Gastroesophageal sphincter (tissue), 3 donors: Measurements from ENCODE around the gene UBA6.

Experiments
- POLR2A ChIP-seq, 2 donors: fragments of 450-650 bp; IDR thresholded peaks; one replicate each; pipeline ENCODE4 v1.6.1; 2017; ENCODE audit warnings: antibody characterized with exemption in 2 of 2, mild to moderate bottlenecking in 2 of 2, moderate library complexity in 1 of 2
- POLR2AphosphoS5 ChIP-seq: sonication (generic); formaldehyde crosslinking; IDR thresholded peaks from one replicate; pipeline ENCODE4 v1.6.1; 2017; ENCODE audit warnings: antibody characterized with exemption
- TF ChIP-seq, protein P1 (sequence below), 4 experiments: fragments of 200-600 bp in 2 of 4; fragments of 450-650 bp in 2 of 4; sonication (generic) in 1 of 4; IDR thresholded peaks; one replicate each; pipeline ENCODE4 v1.5.1; 2017 to 2019; ENCODE audit warnings: antibody characterized with exemption in 4 of 4, mild to moderate bottlenecking in 2 of 4, moderate library complexity in 2 of 4

GRCh38 chr4:67593741-67594175 lies 107.2 kb downstream of the UBA6 start:
- TF ChIP-seq, protein P1, sequence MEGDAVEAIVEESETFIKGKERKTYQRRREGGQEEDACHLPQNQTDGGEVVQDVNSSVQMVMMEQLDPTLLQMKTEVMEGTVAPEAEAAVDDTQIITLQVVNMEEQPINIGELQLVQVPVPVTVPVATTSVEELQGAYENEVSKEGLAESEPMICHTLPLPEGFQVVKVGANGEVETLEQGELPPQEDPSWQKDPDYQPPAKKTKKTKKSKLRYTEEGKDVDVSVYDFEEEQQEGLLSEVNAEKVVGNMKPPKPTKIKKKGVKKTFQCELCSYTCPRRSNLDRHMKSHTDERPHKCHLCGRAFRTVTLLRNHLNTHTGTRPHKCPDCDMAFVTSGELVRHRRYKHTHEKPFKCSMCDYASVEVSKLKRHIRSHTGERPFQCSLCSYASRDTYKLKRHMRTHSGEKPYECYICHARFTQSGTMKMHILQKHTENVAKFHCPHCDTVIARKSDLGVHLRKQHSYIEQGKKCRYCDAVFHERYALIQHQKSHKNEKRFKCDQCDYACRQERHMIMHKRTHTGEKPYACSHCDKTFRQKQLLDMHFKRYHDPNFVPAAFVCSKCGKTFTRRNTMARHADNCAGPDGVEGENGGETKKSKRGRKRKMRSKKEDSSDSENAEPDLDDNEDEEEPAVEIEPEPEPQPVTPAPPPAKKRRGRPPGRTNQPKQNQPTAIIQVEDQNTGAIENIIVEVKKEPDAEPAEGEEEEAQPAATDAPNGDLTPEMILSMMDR (IDR thresholded peaks at IDR 0.05), result no peak
- TF ChIP-seq POLR2A (IDR thresholded peaks at IDR 0.05) (no peak), POLR2AphosphoS5 (no peak)
